ENCODE data around the gene RPL18A.

- TF ChIP-seq EZH2phosphoT487 (IDR thresholded peaks at IDR 0.05), result no peak
- no peak for TF ChIP-seq CTCF (IDR thresholded peaks at IDR 0.05)
- no peak for TF ChIP-seq EZH2 (IDR thresholded peaks at IDR 0.05)
These were observed 47.6 kb upstream of the RPL18A start for GRCh38 chr19:17812099-17812498.

Measured in neural progenitor cell (in vitro differentiated cells).